WTC11 (cell line): ENCODE measurements around the gene EPS8L1. TPM values are rescaled to one million over a fixed set of nuclear protein-coding genes. Genes with fewer than 3 reads are reported as not detected.

Source experiments
- ATAC-seq: fragments of 200-7000 bp; cut with Tn5 transposase; 2 replicates; pipeline ENCODE4 v1.10.0; 2021; ENCODE audit warnings: mild to moderate bottlenecking, moderate library complexity
- CTCF ChIA-PET: fragments of 300-600 bp; sonication (Branson Sonifier 250); formaldehyde crosslinking; loops from one replicate; lab custom pipeline; 2021; ENCODE audit warnings: antibody characterized with exemption; lab: Charles Lee
- POLR2A ChIA-PET: fragments of 350-600 bp; sonication (Branson Sonifier 250); formaldehyde crosslinking; loops from one replicate; lab custom pipeline; 2021; ENCODE audit warnings: antibody characterized with exemption; lab: Charles Lee
- DNase-seq: peaks from one replicate; pipeline ENCODE4 v3.0.0; 2021; ENCODE audit warnings: low spot score
- H3K27ac Mint-ChIP-seq: 2 replicates; pipeline ENCODE4 v1.8.0; 2021; ENCODE audit warnings: mixed read lengths
- H3K27me3 Mint-ChIP-seq: 2 replicates; pipeline ENCODE4 v1.8.0; 2021; ENCODE audit warnings: low read depth, mild to moderate bottlenecking, moderate library complexity, mixed read lengths
- H3K36me3 Mint-ChIP-seq: 2 replicates; pipeline ENCODE4 v1.8.0; 2021; ENCODE audit warnings: mixed read lengths
- H3K4me1 Mint-ChIP-seq: 2 replicates; pipeline ENCODE4 v1.8.0; 2022; ENCODE audit warnings: mixed read lengths
- H3K4me3 Mint-ChIP-seq: 2 replicates; pipeline ENCODE4 v1.8.0; 2021; ENCODE audit warnings: mild to moderate bottlenecking, moderate library complexity, mixed read lengths
- H3K9me3 Mint-ChIP-seq: 2 replicates; pipeline ENCODE4 v1.8.0; 2021; ENCODE audit warnings: mixed read lengths
- AFF4 ChIP-seq: sonication (generic); formaldehyde crosslinking; IDR thresholded peaks from 2 replicates; pipeline ENCODE4 v1.8.1; 2023; ENCODE audit warnings: mild to moderate bottlenecking, missing genetic modification reagents, borderline replicate concordance
- CBFB ChIP-seq: sonication (generic); formaldehyde crosslinking; IDR thresholded peaks from 2 replicates; pipeline ENCODE4 v1.8.1; 2022; ENCODE audit warnings: mild to moderate bottlenecking, low read depth, missing genetic modification reagents
- CREB1 ChIP-seq: sonication (generic); formaldehyde crosslinking; IDR thresholded peaks from 2 replicates; pipeline ENCODE4 v1.8.0; 2023; ENCODE audit warnings: mild to moderate bottlenecking, missing genetic modification reagents
- ELF4 ChIP-seq: sonication (generic); formaldehyde crosslinking; IDR thresholded peaks from 2 replicates; pipeline ENCODE4 v1.8.1; 2022; ENCODE audit warnings: low read depth, mild to moderate bottlenecking, moderate library complexity, missing genetic modification reagents
- FOXJ3 ChIP-seq: sonication (generic); formaldehyde crosslinking; IDR thresholded peaks from 2 replicates; pipeline ENCODE4 v1.9.0; 2021; ENCODE audit warnings: missing genetic modification reagents, mild to moderate bottlenecking, borderline replicate concordance
- FOXP4 ChIP-seq: sonication (generic); formaldehyde crosslinking; IDR thresholded peaks from 2 replicates; pipeline ENCODE4 v1.8.0; 2022; ENCODE audit warnings: mild to moderate bottlenecking, missing genetic modification reagents
- GRHL2 ChIP-seq: fragments of 250-450 bp; sonication (Bioruptor Pico); IDR thresholded peaks from 2 replicates; pipeline ENCODE4 v1.8.0; 2022; ENCODE audit warnings: mild to moderate bottlenecking, moderate library complexity; ENCODE audit not compliant: insufficient replicate concordance, severe bottlenecking
- HMGA2 ChIP-seq: fragments of 250-450 bp; sonication (Bioruptor Pico); IDR thresholded peaks from 2 replicates; pipeline ENCODE4 v1.4.0; 2021; ENCODE audit warnings: mild to moderate bottlenecking, moderate library complexity
- IRF2 ChIP-seq: sonication (generic); formaldehyde crosslinking; IDR thresholded peaks from 2 replicates; pipeline ENCODE4 v1.8.0; 2022; ENCODE audit warnings: low read depth, missing genetic modification reagents, borderline replicate concordance
- NFATC4 ChIP-seq: fragments of 250-450 bp; sonication (Bioruptor Pico); IDR thresholded peaks from 2 replicates; pipeline ENCODE4 v1.9.0; 2021; ENCODE audit warnings: mild to moderate bottlenecking
- NR2C2 ChIP-seq: sonication (generic); formaldehyde crosslinking; IDR thresholded peaks from 2 replicates; pipeline ENCODE4 v1.8.0; 2022; ENCODE audit warnings: mild to moderate bottlenecking, missing genetic modification reagents
- RELA ChIP-seq: sonication (generic); formaldehyde crosslinking; IDR thresholded peaks from 2 replicates; pipeline ENCODE4 v1.8.1; 2022; ENCODE audit warnings: missing genetic modification reagents, mild to moderate bottlenecking, borderline replicate concordance
- SP1 ChIP-seq: sonication (generic); formaldehyde crosslinking; conservative IDR thresholded peaks from 2 replicates; pipeline ENCODE4 v1.8.1; 2022; ENCODE audit warnings: missing genetic modification reagents
- ZNF263 ChIP-seq: sonication (generic); formaldehyde crosslinking; IDR thresholded peaks from 2 replicates; pipeline ENCODE4 v1.8.1; 2022; ENCODE audit warnings: low read depth, mild to moderate bottlenecking, moderate library complexity, missing genetic modification reagents
- ZNF317 ChIP-seq: sonication (generic); formaldehyde crosslinking; IDR thresholded peaks from 2 replicates; pipeline ENCODE4 v1.8.1; 2023; ENCODE audit warnings: low read depth, mild to moderate bottlenecking, moderate library complexity, missing genetic modification reagents, borderline replicate concordance
- ZNF425 ChIP-seq: fragments of 250-450 bp; sonication (Bioruptor Pico); conservative IDR thresholded peaks from 2 replicates; pipeline ENCODE4 v1.9.0; 2021; ENCODE audit warnings: mild to moderate bottlenecking
- total RNA-seq: library from RNA; stranded (reverse); gene quantifications from 3 replicates; pipeline ENCODE4 v1.2.3, GENCODE V29; 2021
- TF ChIP-seq, protein P1 (sequence below): sonication (generic); formaldehyde crosslinking; IDR thresholded peaks from 2 replicates; pipeline ENCODE4 v1.8.0; 2023; ENCODE audit warnings: missing genetic modification reagents, mild to moderate bottlenecking, borderline replicate concordance
- TF ChIP-seq, protein P2 (sequence below): sonication (generic); formaldehyde crosslinking; IDR thresholded peaks from 2 replicates; pipeline ENCODE4 v1.8.1; 2023; ENCODE audit warnings: mild to moderate bottlenecking, missing genetic modification reagents
- TF ChIP-seq, protein P3 (sequence below): sonication (generic); formaldehyde crosslinking; IDR thresholded peaks from 2 replicates; pipeline ENCODE4 v1.8.0; 2023; ENCODE audit warnings: mild to moderate bottlenecking, missing genetic modification reagents

The EPS8L1 gene
- total RNA-seq, 1 experiment from 2014 or later, result 38.9 TPM

GRCh38 chr19:55105237-55105636 is 29.6 kb downstream of the EPS8L1 start (continued):
- TF ChIP-seq, protein P1, sequence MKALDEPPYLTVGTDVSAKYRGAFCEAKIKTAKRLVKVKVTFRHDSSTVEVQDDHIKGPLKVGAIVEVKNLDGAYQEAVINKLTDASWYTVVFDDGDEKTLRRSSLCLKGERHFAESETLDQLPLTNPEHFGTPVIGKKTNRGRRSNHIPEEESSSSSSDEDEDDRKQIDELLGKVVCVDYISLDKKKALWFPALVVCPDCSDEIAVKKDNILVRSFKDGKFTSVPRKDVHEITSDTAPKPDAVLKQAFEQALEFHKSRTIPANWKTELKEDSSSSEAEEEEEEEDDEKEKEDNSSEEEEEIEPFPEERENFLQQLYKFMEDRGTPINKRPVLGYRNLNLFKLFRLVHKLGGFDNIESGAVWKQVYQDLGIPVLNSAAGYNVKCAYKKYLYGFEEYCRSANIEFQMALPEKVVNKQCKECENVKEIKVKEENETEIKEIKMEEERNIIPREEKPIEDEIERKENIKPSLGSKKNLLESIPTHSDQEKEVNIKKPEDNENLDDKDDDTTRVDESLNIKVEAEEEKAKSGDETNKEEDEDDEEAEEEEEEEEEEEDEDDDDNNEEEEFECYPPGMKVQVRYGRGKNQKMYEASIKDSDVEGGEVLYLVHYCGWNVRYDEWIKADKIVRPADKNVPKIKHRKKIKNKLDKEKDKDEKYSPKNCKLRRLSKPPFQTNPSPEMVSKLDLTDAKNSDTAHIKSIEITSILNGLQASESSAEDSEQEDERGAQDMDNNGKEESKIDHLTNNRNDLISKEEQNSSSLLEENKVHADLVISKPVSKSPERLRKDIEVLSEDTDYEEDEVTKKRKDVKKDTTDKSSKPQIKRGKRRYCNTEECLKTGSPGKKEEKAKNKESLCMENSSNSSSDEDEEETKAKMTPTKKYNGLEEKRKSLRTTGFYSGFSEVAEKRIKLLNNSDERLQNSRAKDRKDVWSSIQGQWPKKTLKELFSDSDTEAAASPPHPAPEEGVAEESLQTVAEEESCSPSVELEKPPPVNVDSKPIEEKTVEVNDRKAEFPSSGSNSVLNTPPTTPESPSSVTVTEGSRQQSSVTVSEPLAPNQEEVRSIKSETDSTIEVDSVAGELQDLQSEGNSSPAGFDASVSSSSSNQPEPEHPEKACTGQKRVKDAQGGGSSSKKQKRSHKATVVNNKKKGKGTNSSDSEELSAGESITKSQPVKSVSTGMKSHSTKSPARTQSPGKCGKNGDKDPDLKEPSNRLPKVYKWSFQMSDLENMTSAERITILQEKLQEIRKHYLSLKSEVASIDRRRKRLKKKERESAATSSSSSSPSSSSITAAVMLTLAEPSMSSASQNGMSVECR, result no peak
- TF ChIP-seq ZNF317 (CRISPR knock-in tag), result no peak
- no peak for TF ChIP-seq HMGA2
- no peak for TF ChIP-seq FOXP4 (CRISPR knock-in tag)
- TF ChIP-seq AFF4, result no peak
- TF ChIP-seq FOXJ3 (CRISPR knock-in tag), result no peak
- TF ChIP-seq ELF4 (CRISPR knock-in tag), result no peak
- no peak for TF ChIP-seq NFATC4 (CRISPR knock-in tag)
- no peak for TF ChIP-seq CBFB (CRISPR knock-in tag)

DNA sequence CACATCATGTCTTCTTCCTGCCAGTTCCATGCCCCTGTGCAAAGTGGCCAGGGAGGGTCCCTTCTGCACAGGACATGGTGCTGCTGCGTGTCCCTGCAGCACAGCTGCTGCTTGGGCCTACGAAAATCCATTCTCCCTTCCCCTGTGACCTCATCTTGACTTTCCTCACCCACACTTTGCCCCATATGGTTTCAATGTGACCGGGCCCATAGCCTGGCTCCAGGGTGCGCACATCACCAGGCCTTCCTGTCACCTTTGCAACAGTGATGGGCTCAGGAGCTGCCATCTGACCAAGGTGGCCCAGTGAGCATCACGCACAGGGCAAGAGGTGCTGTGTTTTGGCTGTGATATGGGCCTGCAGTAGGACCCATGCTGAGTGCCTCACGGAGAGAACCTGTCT is 30.9 kb downstream of the EPS8L1 start:
- Mint-ChIP-seq H3K4me1 (no peaks in the 10 kb centered on the region), H3K27me3 (no peaks in the 10 kb centered on the region), H3K9me3 (peaks cover 7% of the 10 kb centered on the region; the same call in 1 of the 2 replicates), H3K36me3 (peaks cover 29% of the 10 kb centered on the region), H3K27ac (no peak overlapping the region), H3K4me3 (no peak overlapping the region)
- ChIA-PET CTCF (interaction anchor here (1.1 kb wide), 1 partner anchor 10 kb away, joined by 4 read pairs; no protein-coding TSS in a partner anchor), POLR2A (interaction anchor here (1.1 kb wide), 1 partner anchor 11 kb away, joined by 5 read pairs; the partner anchor contains the start of gene PPP1R12C)
- no peak for DNase-seq
- no peak for ATAC-seq
- TF ChIP-seq GRHL2 (CRISPR knock-in tag) (no peak), SP1 (no peak), CREB1 (CRISPR knock-in tag) (no peak), NR2C2 (CRISPR knock-in tag) (no peak), RELA (CRISPR knock-in tag) (no peak), NFATC4 (CRISPR knock-in tag) (no peak), CBFB (CRISPR knock-in tag) (no peak), ZNF263 (CRISPR knock-in tag) (no peak), IRF2 (CRISPR knock-in tag) (no peak), ZNF425 (CRISPR knock-in tag) (no peak)
- TF ChIP-seq, protein P2, sequence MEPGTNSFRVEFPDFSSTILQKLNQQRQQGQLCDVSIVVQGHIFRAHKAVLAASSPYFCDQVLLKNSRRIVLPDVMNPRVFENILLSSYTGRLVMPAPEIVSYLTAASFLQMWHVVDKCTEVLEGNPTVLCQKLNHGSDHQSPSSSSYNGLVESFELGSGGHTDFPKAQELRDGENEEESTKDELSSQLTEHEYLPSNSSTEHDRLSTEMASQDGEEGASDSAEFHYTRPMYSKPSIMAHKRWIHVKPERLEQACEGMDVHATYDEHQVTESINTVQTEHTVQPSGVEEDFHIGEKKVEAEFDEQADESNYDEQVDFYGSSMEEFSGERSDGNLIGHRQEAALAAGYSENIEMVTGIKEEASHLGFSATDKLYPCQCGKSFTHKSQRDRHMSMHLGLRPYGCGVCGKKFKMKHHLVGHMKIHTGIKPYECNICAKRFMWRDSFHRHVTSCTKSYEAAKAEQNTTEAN, result no peak
- TF ChIP-seq, protein P3, sequence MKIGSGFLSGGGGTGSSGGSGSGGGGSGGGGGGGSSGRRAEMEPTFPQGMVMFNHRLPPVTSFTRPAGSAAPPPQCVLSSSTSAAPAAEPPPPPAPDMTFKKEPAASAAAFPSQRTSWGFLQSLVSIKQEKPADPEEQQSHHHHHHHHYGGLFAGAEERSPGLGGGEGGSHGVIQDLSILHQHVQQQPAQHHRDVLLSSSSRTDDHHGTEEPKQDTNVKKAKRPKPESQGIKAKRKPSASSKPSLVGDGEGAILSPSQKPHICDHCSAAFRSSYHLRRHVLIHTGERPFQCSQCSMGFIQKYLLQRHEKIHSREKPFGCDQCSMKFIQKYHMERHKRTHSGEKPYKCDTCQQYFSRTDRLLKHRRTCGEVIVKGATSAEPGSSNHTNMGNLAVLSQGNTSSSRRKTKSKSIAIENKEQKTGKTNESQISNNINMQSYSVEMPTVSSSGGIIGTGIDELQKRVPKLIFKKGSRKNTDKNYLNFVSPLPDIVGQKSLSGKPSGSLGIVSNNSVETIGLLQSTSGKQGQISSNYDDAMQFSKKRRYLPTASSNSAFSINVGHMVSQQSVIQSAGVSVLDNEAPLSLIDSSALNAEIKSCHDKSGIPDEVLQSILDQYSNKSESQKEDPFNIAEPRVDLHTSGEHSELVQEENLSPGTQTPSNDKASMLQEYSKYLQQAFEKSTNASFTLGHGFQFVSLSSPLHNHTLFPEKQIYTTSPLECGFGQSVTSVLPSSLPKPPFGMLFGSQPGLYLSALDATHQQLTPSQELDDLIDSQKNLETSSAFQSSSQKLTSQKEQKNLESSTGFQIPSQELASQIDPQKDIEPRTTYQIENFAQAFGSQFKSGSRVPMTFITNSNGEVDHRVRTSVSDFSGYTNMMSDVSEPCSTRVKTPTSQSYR (CRISPR knock-in tag), result no peak
